Hepatocyte (in vitro differentiated cells): ENCODE measurements around the gene SRP14. TPM values are rescaled to one million over a fixed set of nuclear protein-coding genes. Genes with fewer than 3 reads are reported as not detected.
"Not testable (repeated sequence)": the region's sequence is repeated elsewhere in the genome, so short reads cannot be mapped to it uniquely, and the experiment has no call there.

Experiments
- DNase-seq: peaks from one replicate; pipeline ENCODE4 v3.0.0-alpha.2; 2016; ENCODE audit warnings: low spot score
- H2AFZ ChIP-seq: fragments of 200-600 bp; sonication (generic); 2 replicates; pipeline ENCODE4 v1.6.0; 2016; ENCODE audit warnings: antibody characterized with exemption, mild to moderate bottlenecking
- H3K27ac ChIP-seq: fragments of 200-600 bp; sonication (generic); 2 replicates; pipeline ENCODE4 v1.5.1; 2016; ENCODE audit warnings: mild to moderate bottlenecking
- H3K27me3 ChIP-seq: fragments of 200-600 bp; sonication (generic); 2 replicates; pipeline ENCODE4 v1.6.1; 2016
- H3K36me3 ChIP-seq: fragments of 200-600 bp; sonication (generic); replicated peaks from 2 replicates; pipeline ENCODE4 v1.5.1; 2016; ENCODE audit warnings: low read depth; ENCODE audit not compliant: insufficient read depth
- H3K4me1 ChIP-seq: fragments of 200-600 bp; sonication (generic); 2 replicates; pipeline ENCODE4 v1.5.1; 2016; ENCODE audit warnings: mild to moderate bottlenecking, moderate library complexity; ENCODE audit not compliant: insufficient read depth
- H3K4me2 ChIP-seq: fragments of 200-600 bp; sonication (generic); 2 replicates; pipeline ENCODE4 v1.6.0; 2016
- H3K4me3 ChIP-seq: fragments of 200-600 bp; sonication (generic); 2 replicates; pipeline ENCODE4 v1.5.1; 2016; ENCODE audit warnings: mild to moderate bottlenecking
- H3K79me2 ChIP-seq: fragments of 200-600 bp; sonication (generic); 2 replicates; pipeline ENCODE4 v1.6.0; 2017; ENCODE audit warnings: mild to moderate bottlenecking
- H3K9me2 ChIP-seq: fragments of 200-600 bp; sonication (generic); replicated peaks from 2 replicates; pipeline ENCODE4 v1.6.0; 2017; ENCODE audit warnings: mild to moderate bottlenecking; ENCODE audit not compliant: insufficient read depth
- H3K9me3 ChIP-seq: fragments of 200-600 bp; sonication (generic); 2 replicates; pipeline ENCODE4 v1.5.1; 2016; ENCODE audit warnings: low read depth, mild to moderate bottlenecking
- H4K20me1 ChIP-seq: fragments of 200-600 bp; sonication (generic); 2 replicates; pipeline ENCODE4 v1.6.0; 2016; ENCODE audit warnings: mild to moderate bottlenecking; ENCODE audit not compliant: insufficient read depth, poor library complexity, severe bottlenecking
- CTCF ChIP-seq: fragments of 200-600 bp; sonication (generic); IDR thresholded peaks from 2 replicates; pipeline ENCODE4 v1.5.1; 2016; ENCODE audit warnings: antibody characterized with exemption, mild to moderate bottlenecking; ENCODE audit not compliant: poor library complexity
- EZH2 ChIP-seq: fragments of 200-600 bp; sonication (generic); IDR thresholded peaks from 2 replicates; pipeline ENCODE4 v1.6.1; 2016; ENCODE audit warnings: antibody characterized with exemption, mild to moderate bottlenecking, borderline replicate concordance
- EZH2phosphoT487 ChIP-seq: fragments of 200-600 bp; sonication (generic); IDR thresholded peaks from one replicate; pipeline ENCODE4 v1.6.1; 2018; ENCODE audit warnings: antibody characterized with exemption, mild to moderate bottlenecking, low read depth, moderate library complexity; ENCODE audit not compliant: unreplicated experiment, severe bottlenecking
- WGBS: methylation state at CpG from one replicate; pipeline ENCODE4 v1.1.6; 2016; ENCODE audit warnings: low lambda C conversion rate; ENCODE audit errors: missing lambda C conversion rate; 5-methylcytosine and 5-hydroxymethylcytosine counted together
- polyA plus RNA-seq: library from polyadenylated mRNA; unstranded; fragments of >200 nt; fragmentation: Nextera tagmentation; extraction: Ambion mirVana; gene quantifications from 2 replicates; pipeline ENCODE4 v1.2.1, GENCODE V29; 2016
- total RNA-seq: library from RNA; depleted of rRNA; stranded (reverse); fragments of >200 nt; gene quantifications from 2 replicates; pipeline ENCODE4 v1.2.3, GENCODE V29; 2014

SRP14 gene
- total and polyA plus RNA-seq, 2 experiments from 2014 or later, result 219 to 827 TPM

- Histone ChIP-seq H3K79me2 (no peaks in the 10 kb centered on the region), H3K4me3 (no peak overlapping the region), H3K9me3 (no peaks in the 10 kb centered on the region), H3K27ac (no peak overlapping the region), H3K27me3 (no peaks in the 10 kb centered on the region), H3K36me3 (no peaks in the 10 kb centered on the region), H3K9me2 (no peaks in the 10 kb centered on the region), H4K20me1 (no peaks in the 10 kb centered on the region), H3K4me2 (no peak overlapping the region), H2AFZ (no peak overlapping the region), H3K4me1 (peaks cover 1% of the 10 kb centered on the region)
- TF ChIP-seq EZH2 (no peak), CTCF (no peak)
- DNase-seq, result no peak
- WGBS, result 88% methylated on average over 18 of the region's 18 CpGs
Observed at GRCh38 chr15:40075298-40076044, 36.5 kb upstream of the SRP14 start.

GRCh38 chr15:40074656-40075055 lies 35.7 kb upstream of the SRP14 start:
- WGBS, result 96% methylated on average over 8 of the region's 27 CpGs
- not testable (repeated sequence) for H3K27ac ChIP-seq, H2AFZ ChIP-seq, DNase-seq, H3K4me3 ChIP-seq, H3K4me1 ChIP-seq, H3K27me3 ChIP-seq, H4K20me1 ChIP-seq, H3K4me2 ChIP-seq, H3K79me2 ChIP-seq, H3K9me3 ChIP-seq, H3K9me2 ChIP-seq, H3K36me3 ChIP-seq

- H3K4me1 ChIP-seq, result peaks cover 12% of the 10 kb centered on the region
- not testable (repeated sequence) for H3K79me2 ChIP-seq, DNase-seq, H2AFZ ChIP-seq, H3K27ac ChIP-seq, H3K4me3 ChIP-seq, H3K27me3 ChIP-seq, H3K4me2 ChIP-seq, H3K9me3 ChIP-seq, H4K20me1 ChIP-seq, H3K9me2 ChIP-seq, H3K36me3 ChIP-seq
- WGBS, result 97% methylated on average over 32 of the region's 34 CpGs
Observed at GRCh38 chr15:40073716-40074490, 34.9 kb upstream of the SRP14 start.

- no peak for DNase-seq
- Histone ChIP-seq H3K79me2 (no peaks in the 10 kb centered on the region), H3K4me2 (no peak overlapping the region), H3K36me3 (no peaks in the 10 kb centered on the region), H3K9me3 (no peaks in the 10 kb centered on the region), H3K4me1 (peaks cover 19% of the 10 kb centered on the region), H3K27me3 (no peaks in the 10 kb centered on the region), H3K9me2 (no peaks in the 10 kb centered on the region), H3K4me3 (no peak overlapping the region), H2AFZ (no peak overlapping the region), H4K20me1 (no peaks in the 10 kb centered on the region), H3K27ac (no peak overlapping the region)
- 95% methylated on average over 34 of the region's 34 CpGs for WGBS
- TF ChIP-seq CTCF, result no peak
- TF ChIP-seq EZH2, result no peak
- no peak for TF ChIP-seq EZH2phosphoT487
Observed at GRCh38 chr15:40072216-40072990, 33.4 kb upstream of the SRP14 start.
